ENCODE measurements around the gene PANK4. TPM values are rescaled to one million over a fixed set of nuclear protein-coding genes. Genes with fewer than 3 reads are reported as not detected.
"Not testable (repeated sequence)": the region's sequence is repeated elsewhere in the genome, so short reads cannot be mapped to it uniquely, and the experiment has no call there.

PANK4 gene
- total RNA-seq, 1 donor from 2014 or later: 39.9 TPM

DNA sequence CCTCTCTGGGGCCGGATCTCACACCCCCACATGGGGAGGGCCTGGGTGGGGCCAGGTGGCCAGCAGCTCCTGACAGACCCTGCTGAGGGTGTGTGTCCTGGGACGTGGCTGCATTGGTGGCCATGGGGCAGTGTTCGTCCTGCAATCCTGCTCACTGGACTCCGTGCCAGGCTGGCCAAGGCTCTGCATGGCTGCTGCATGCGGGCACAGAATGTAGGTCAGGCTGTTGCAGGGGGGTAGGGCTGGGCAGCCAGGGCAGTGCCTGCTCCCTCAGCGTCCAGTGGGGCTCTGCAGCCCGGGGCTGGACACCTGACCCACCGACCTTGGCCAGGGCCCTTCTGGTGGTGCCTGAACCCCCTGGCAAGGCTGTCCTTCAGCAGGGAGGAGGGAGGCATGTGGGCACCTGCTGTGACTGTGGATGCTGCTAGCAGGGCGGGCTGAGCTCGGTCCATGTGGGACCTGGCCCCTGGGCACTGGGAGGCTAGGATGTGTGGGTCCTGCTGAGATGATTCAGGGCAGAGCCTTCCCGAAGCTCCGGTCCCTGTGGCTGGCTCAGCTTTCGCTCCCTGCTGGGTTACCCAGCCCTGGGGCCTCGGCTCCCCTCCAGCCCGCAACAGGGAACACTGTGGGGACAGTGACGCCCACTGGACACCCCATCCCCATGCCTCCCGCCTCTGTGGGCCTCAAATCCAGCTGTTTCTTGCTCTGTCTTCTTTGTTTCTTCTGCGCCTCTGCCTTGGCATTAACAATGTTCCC, 65.2 kb downstream of the PANK4 start:
- no peak for DNase-seq (ENCODE audit: low spot score)

DNA sequence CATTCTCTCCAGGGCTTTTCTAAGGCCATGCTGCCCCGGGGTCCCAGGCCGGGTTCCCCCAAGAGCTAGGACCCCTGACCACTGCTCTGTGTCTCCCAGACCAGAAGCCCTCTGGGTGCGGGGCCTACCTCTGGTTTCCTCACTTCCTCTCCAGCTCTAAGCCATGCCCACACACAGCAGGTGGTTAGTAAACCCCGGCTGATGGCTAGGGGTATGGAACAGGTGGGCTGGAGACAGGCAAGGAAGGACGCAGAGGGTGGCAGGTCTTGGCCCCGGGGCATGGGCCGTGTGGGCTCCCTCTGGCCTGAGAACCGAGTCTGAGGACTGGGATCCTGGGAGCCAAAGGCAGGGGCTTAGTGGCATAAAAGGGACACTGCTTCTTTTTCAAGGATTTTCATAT, 66.2 kb downstream of the PANK4 start:
- no peak for DNase-seq (ENCODE audit: low spot score)

DNA sequence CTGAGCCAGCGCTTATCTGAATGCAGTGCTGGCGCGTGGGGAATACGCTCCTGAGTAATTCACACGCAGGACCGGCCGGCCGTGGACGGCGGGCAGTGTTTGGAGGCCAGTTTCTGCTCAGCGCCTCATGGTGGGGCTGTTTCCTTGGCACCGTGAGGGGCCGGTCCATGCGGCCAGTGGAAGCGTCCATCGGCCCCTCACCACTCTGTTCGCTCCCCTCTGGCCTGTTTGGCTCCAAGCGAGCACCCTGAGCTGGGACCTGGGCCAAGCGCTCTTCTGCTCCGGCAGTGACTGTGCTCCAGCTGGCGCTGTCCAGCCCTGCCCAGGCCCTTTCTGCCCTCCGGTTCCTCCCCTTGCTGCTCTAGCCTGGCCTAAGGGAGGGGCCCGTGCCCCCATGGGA, 66.6 kb downstream of the PANK4 start:
- no peak for DNase-seq (ENCODE audit: low spot score)

- not testable (repeated sequence) for DNase-seq (ENCODE audit: low spot score)
These were observed 67.2 kb downstream of the PANK4 start for GRCh38 chr1:2459102-2459753.

DNA sequence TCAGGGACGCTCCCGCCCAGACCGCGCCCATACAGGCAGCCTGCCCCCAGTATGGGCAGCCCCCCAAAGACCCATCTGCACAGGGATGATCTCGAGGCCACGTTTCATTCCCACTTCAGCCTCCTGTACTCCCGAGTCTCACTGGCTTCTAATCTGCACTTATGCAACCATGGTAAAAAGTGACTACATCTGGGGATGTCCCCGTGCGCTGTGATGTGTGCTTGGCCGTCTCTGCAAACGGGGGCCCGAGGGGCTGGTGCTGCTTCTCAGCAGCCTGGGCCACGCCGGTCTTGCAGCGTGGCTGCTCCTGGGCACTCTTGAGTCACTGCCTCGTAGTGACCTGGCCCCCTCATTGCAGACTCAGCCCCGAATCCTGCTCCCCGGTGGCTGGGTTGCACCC, 67.7 kb downstream of the PANK4 start:
- no peak for DNase-seq (ENCODE audit: low spot score)

Other genes starting within 250 kb of the PANK4 start
- gene MORN1, start 135.0 kb downstream of the PANK4 start, total RNA-seq: 24.4 TPM
- 172 TPM for gene RER1, start 134.8 kb downstream of the PANK4 start, total RNA-seq
- gene PEX10, start 114.0 kb downstream of the PANK4 start, total RNA-seq: 17.9 TPM
- 8.1 TPM for gene PLCH2, start 50.3 kb downstream of the PANK4 start, total RNA-seq
- 0.20 TPM for gene HES5, start 3.7 kb upstream of the PANK4 start, total RNA-seq
- gene TNFRSF14, start 29.8 kb upstream of the PANK4 start, total RNA-seq: 231 TPM
- 133 TPM for gene PRXL2B, start 60.2 kb upstream of the PANK4 start, total RNA-seq
- 22.9 TPM for gene MMEL1, start 106.4 kb upstream of the PANK4 start, total RNA-seq

Measured in mucosa of gallbladder (tissue), 1 donor.